Activated T-helper 1 cell treated with Interleukin-2 at 50 U/mL for 16 hours (primary cell): ENCODE data around the gene ILKAP.
"Not testable (repeated sequence)": the region's sequence is repeated elsewhere in the genome, so short reads cannot be mapped to it uniquely, and the experiment has no call there.

ENCODE experiments used
- DNase-seq: peaks from one replicate; pipeline ENCODE4 v3.0.0-alpha.2; 2020; ENCODE audit warnings: low read depth

The ILKAP gene

DNA sequence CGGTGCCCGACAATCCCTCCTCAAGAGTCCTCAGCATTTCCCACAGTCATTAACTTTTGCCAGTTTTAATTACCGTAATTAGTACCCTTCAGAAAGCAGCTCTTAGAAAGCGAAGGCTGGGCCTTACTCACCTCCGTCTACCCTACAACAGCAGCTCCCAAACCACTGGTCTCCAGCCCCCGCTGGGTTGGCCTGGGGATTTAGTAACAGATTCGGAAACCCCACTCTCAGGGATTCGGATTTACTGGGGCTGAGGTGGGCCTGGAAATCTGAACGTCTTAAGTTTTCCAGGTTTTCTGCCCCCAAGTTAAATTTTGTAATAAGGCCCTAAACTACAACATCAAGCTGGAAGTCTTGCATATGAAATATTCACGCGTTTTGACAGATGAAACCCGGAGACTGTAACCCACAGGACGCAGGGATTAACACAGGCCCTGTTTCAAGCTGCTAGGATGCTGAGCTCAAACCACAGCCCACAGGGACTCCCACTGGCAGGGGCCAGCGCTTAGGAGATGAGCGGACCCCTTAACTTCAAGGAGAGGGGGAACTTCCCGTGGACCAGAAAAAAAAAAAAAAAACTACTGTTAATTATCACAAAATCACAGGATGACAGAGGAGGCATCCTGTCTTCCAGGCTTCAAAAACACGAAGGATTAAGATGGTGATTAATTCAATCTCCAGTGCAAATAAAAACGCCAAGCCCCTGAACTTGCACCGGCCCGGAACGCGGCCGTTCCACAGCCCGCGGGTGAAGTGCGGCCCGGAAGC, 985 bp downstream of the ILKAP start:
- DNase-seq = no peak

DNA sequence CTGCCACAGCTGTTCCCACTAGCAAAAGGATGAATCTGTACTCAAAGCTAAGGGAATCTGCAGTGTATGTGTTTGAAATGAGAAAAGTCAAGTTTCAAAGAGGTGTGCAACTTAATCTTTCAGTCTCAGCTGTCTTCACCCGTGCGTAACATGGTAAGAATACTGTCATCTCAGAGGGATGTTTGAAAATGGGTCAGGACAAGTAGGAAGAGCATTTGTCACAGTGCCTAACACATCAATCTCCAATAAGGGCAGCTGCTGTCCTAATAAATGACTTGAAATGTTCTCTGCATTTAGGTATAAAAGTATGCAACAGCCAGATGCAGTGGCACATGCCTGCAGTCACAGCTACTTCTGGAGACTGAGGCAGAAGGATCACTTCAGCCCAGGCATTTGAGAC, 13.1 kb downstream of the ILKAP start:
- no peak for DNase-seq

DNA sequence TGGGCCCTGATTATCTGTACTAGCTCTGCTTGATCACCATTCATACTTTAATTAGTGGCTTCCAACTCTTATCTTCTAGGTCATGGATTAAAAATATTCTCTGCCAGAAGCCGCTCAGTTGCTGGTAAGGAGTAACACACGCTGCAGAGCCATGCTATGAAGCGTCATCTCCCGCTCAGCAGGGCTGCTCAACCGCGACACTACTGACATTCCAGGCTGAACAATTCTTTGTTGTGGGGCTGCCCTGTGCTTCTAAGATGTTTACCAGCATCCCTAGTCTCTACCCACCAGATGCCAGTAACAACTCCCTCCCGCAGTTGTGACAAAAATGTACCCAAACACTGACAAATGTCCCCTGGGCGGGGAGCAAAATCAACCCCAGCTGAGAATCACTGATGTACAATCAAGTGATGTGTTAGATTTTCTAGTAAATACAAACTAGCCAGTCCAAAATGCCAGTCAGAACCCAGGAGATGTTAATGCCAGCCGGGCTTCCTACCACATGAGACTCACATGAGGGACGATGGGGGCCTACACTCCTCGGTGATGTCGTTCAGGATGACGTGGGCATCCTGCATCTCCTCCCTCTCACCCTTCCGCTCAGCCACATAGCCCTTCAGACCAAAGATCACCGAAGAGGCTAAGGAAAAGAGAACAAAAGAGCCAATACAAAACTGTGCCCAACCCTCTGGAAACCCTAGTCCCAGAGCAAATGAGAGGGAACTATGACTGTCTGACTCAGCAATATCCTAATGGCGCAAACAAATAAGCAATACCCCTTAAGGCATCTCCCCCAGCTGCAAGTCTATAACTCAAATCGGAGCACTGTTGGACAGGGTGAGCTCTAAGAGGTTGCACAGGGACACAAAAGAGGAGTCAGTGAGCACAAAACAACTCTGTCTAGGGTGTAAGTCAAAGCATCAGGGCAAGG, 15.6 kb downstream of the ILKAP start:
- DNase-seq = no peak

GRCh38 chr2:238183821-238184220, 19.7 kb downstream of the ILKAP start:
- DNase-seq = no peak

DNA sequence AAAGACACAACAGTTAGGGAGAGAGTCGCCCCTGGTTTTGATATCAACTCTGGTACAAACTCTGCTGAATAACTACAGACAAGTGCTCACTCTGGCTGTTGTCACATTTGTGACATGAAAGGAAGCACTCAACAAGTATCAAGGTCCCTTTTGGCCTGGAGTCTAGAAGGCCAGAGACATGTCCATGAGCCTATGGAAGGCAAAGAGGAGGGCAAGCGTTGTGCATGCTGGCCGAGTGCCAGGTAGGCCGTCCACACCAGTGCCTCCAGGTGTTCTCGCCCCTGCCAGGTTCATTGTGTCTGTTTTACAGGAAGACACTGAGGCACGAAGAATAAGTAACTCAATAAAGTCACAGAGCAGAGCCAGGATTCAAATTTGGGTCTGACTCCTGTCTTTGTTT, 21.1 kb downstream of the ILKAP start:
- DNase-seq = no peak

DNA sequence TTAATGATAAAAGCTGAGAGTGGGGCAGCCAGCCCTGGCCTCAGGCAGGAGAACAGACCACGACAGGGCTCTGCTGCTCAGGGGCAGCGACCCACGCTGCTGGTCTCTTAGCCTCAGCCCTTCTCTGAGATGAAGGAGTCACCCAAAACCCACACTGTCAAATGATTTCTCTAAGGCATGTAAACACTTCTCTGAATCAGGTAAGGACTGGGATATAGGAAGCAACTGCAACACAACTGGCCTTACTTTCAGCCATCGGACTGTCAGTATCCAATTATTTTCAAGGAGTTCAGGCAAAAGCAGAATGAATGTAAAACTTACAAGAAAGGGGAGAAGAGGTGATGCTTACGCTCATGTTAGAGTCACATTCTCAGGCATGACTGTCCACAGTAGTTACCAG, 22.9 kb downstream of the ILKAP start:
- no peak for DNase-seq

DNA sequence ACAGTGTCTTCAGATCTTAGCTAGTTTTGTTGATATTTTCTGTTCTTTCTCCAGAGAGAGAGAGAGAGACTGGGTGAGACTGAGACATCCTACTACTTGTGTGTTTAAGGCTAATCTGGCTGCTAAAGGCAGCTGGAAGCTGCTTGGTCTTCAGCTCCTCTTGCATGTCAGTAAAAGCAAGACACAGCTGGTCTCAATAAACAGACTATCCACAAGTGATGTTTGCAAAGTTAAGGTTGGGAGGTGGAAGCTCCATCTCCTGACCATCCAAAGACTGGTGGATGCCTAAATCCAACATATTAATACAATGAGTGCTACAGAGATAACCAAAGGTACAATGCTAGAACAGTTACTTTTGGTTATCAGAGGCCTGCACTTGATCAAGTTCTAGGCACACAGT, 26.9 kb downstream of the ILKAP start:
- no peak for DNase-seq

GRCh38 chr2:238174701-238175100, 28.8 kb downstream of the ILKAP start:
- DNase-seq = no peak

DNA sequence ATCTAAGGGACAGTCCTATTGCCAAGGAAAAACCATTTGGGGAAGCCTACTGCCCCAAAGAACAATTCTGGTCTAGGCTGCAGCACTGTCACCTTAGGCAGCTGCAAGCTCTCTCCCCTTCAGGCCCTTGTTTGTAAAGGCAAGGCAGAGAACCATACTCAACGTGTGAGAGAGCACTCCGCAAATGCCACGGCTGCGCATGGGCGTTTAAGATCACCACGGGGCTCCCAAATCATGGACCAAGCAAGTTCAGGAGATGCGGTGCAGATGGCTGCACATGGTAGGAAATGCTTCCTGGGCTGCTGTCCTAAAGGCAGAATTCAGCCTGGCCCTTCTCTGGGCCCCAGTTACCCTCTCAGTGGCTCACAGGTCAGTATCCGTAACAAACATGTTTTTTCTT, 29.2 kb downstream of the ILKAP start:
- DNase-seq = no peak

DNA sequence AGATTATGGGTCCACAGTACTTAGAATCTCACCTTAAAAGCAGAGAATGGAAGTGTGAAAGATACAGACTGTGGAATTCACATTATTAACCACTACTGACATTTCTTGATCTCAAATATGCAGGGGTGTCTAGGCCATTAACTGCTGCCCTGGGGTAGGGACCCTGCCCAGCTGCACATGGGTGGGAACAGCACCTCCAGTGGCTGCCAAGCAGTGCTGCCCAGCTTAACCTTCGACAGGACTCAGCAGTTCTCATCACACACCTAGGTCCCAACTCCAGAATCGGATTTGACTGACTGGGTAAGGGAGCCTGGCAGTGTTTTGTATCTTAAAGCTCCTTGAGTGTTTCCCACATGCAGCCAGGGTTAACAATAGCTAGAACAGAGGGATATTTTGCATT, 29.8 kb downstream of the ILKAP start:
- DNase-seq = no peak

- DNase-seq = no peak
Measured at GRCh38 chr2:238172439-238172838, 31.1 kb downstream of the ILKAP start.

DNA sequence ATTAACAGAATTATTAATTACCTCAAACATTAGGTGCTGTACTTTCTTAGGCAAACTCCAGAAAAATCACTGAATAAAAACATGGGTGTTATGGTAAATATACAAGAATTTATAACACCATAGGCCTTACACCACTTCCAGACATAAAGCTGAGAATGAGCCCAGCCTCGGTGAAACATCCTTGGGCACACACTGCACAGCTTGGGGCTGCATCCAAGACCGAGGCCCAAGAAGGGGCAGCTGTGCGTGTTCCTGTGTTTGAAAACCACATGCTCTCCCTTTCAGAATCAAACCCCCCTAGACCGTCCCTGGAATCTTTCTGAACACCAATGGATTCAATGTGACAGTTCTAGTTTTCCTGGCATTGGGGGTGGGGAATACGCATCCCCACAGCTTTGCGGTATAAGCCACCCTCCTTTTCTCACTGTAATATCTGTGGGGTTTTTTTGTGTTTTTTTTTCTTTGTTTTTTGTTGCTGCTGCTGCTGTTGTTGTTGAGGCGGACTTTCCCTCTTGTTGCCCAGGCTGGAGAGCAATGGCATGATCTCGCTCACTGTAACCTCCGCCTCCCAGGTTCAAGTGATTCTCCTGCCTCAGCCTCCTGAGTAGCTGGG, 31.8 kb downstream of the ILKAP start:
- DNase-seq = no peak

GRCh38 chr2:238171072-238171431, 32.4 kb downstream of the ILKAP start:
- DNase-seq = not testable (repeated sequence)

GRCh38 chr2:238170386-238171071, 33.0 kb downstream of the ILKAP start:
- DNase-seq = no peak

DNA sequence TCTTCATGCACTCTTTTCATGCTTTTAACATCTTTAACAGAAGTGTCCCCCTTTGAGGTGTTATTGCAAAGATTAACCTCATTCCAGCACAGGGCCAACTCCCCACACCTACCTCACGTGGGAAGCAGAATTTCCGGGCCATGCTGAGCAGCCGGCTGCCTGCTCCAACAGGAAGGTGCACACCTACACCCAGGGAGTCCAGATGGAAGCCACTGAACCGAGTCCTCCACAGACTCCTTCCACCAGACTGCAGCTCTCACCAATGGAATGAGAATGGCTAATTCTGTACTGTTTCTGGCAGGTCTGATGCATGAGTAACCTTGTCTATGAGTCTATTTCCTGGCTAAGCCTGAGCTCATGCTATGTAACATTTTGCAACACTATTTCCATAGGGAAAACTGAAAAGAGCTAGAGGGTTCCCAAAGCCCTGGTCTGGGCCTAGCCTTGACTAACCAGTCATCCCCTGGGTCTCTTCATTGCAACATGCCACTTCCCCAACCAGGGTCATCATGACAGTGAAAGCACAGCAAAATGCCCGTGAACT, 33.7 kb downstream of the ILKAP start:
- DNase-seq = no peak

DNA sequence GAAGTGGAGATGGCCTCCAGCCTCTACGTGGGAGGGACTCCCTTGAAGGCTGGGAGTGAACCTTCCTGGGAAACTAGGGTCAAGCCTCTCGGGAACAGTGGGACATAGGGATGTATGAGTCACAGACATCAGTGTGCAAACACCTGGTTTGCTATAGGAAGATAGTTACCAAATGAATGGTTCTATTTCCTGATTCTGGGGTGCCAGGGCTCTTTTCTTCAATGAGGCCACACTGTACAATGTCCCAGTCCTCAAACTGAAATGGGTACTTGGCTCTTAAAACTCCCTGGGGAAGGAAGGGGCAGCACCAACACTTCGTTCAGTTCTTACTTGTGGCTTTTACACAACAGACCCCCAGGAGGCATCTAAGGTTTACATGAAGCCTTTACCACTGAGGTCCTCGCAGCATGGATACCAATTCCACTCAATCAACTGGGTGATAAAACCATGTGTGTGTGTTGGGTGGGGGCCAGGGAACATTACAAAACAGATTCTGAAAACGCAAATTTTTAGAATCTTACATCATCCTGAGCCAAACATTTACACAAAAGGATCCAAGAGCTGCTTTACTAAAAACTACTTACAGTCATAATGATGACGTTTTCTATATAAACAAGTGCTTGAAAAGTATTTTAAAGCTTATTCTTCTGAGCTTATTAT, 34.3 kb downstream of the ILKAP start:
- DNase-seq = no peak

- DNase-seq = no peak
Measured at GRCh38 chr2:238168196-238169047, 35.1 kb downstream of the ILKAP start.

DNA sequence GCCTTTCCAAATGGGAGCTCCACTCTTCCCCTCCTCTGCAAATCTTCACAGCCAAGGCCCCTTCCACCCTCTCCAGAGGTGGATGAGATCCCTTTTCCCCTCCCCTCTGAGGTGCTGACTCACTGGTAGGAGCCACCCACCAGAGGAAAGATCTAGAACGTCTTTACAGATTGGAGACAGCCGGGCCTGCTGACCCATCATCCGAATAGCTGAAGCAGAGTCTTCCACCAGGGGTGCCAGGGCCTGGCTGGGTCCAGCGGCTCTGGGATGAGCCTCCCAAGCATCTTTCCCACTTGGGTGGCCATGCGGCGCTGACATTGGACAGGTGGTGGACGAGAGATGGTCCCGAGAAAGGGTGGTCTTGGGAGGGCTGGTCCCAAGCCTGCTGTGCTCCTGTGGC, 35.7 kb downstream of the ILKAP start:
- DNase-seq = no peak

DNA sequence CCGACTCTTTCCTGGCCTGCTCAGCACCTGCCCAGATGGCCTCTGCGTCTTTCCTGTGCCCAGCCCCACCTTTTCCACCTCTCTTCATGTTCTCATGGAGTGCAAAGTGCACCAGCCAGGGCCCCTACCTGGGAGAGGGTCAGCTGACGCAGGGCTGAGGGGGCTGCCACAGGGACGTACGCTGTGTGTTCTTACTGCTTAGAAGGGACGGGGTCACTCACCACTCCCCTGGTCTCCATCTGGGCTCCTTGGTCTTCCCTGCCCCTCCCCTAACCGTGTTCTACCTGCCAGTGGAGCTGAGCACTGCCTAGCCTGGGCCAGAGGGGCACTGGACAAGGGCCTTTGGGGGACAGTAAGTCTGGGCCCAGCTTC, 36.2 kb downstream of the ILKAP start:
- DNase-seq = no peak
